Measurements from ENCODE around the gene SNX8. TPM values are rescaled to one million over a fixed set of nuclear protein-coding genes. Genes with fewer than 3 reads are reported as not detected.

Gene SNX8
- total RNA-seq, 4 donors from 2014 or later = 6.4 to 28.1 (median 24.8) TPM

- ATAC-seq (no peak), DNase-seq (no peak)
- no peaks in the 10 kb centered on the region for H3K27me3 ChIP-seq
- intact Hi-C loops (cut with DNase I; ENCODE audit: low total_unique reads) (no loop called here), in situ Hi-C loops (cut with MboI; ENCODE audit: low sequenced_read_pairs in 4 of 4) (loop anchor here in 2 of 4 donors (25.0 kb wide), 2 partner anchors 556 to 631 kb away; partner anchors contain the start of gene ELFN1 (in 1 of the 2))
- no peaks in the 10 kb centered on the region for H3K4me1 ChIP-seq
- no peaks in the 10 kb centered on the region for H3K9me3 ChIP-seq
- no peak overlapping the region for H3K27ac ChIP-seq
- no peak for TF ChIP-seq POLR2A (IDR thresholded peaks at IDR 0.05)
- TF ChIP-seq, protein P1, sequence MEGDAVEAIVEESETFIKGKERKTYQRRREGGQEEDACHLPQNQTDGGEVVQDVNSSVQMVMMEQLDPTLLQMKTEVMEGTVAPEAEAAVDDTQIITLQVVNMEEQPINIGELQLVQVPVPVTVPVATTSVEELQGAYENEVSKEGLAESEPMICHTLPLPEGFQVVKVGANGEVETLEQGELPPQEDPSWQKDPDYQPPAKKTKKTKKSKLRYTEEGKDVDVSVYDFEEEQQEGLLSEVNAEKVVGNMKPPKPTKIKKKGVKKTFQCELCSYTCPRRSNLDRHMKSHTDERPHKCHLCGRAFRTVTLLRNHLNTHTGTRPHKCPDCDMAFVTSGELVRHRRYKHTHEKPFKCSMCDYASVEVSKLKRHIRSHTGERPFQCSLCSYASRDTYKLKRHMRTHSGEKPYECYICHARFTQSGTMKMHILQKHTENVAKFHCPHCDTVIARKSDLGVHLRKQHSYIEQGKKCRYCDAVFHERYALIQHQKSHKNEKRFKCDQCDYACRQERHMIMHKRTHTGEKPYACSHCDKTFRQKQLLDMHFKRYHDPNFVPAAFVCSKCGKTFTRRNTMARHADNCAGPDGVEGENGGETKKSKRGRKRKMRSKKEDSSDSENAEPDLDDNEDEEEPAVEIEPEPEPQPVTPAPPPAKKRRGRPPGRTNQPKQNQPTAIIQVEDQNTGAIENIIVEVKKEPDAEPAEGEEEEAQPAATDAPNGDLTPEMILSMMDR (IDR thresholded peaks at IDR 0.05 in 4 of 5, conservative IDR thresholded peaks at IDR 0.05 in 1 of 5) = no peak
- no peak overlapping the region for H3K4me3 ChIP-seq
- peaks cover 0 to 70% of the 10 kb centered on the region in 2 donors for H3K36me3 ChIP-seq
These were observed 96.4 kb downstream of the SNX8 start for GRCh38 chr7:2217716-2218443.

DNA sequence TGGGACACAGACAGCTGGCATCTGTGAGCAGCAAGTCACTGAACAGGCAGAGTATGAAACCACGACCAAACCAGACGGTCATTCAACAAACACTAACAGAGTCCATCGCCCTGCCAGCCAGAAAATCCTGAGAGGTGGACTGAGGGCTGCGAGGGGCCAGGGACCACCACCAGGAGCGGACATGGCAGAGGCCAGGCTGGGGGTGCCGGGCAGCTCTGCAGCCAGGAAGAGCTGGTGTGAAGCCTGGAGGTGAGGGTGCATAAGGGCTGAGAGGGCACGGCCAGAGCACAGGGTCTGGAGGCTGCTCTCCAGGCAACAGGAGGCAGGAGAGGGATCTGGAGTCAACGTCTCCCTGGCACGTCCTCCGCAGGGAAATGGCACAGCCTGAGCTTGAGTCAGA is 97.0 kb downstream of the SNX8 start:
- intact Hi-C loops (cut with DNase I; ENCODE audit: low total_unique reads) (no loop called here), in situ Hi-C loops (cut with MboI; ENCODE audit: low sequenced_read_pairs in 4 of 4) (loop anchor here in 2 of 4 donors (25.0 kb wide), 2 partner anchors 555 to 630 kb away; partner anchors contain the start of gene ELFN1 (in 1 of the 2))
- no peak for DNase-seq
- Histone ChIP-seq H3K4me3 (no peak overlapping the region), H3K4me1 (no peaks in the 10 kb centered on the region), H3K9me3 (no peaks in the 10 kb centered on the region), H3K36me3 (peaks cover 0 to 74% of the 10 kb centered on the region in 2 donors), H3K27me3 (no peaks in the 10 kb centered on the region), H3K27ac (no peak overlapping the region)
- TF ChIP-seq POLR2A (IDR thresholded peaks at IDR 0.05) = no peak
- TF ChIP-seq, protein P1 (IDR thresholded peaks at IDR 0.05 in 4 of 5, conservative IDR thresholded peaks at IDR 0.05 in 1 of 5) = no peak
- ATAC-seq = no peak

GRCh38 chr7:2215851-2216250 is 98.4 kb downstream of the SNX8 start:
- Histone ChIP-seq H3K27ac (no peak overlapping the region), H3K27me3 (no peaks in the 10 kb centered on the region), H3K9me3 (no peaks in the 10 kb centered on the region), H3K4me3 (no peak overlapping the region), H3K36me3 (peaks cover 0 to 77% of the 10 kb centered on the region in 2 donors), H3K4me1 (no peaks in the 10 kb centered on the region)
- TF ChIP-seq, protein P1 (IDR thresholded peaks at IDR 0.05 in 4 of 5, conservative IDR thresholded peaks at IDR 0.05 in 1 of 5) = no peak
- no peak for TF ChIP-seq POLR2A (IDR thresholded peaks at IDR 0.05)
- in situ Hi-C loops (cut with MboI; ENCODE audit: low sequenced_read_pairs in 4 of 4) = loop anchor here in 2 of 4 donors (25.0 kb wide), 2 partner anchors 554 to 629 kb away; partner anchors contain the start of gene ELFN1 (in 1 of the 2)
- ATAC-seq = no peak
- intact Hi-C loops (cut with DNase I; ENCODE audit: low total_unique reads) = no loop called here
- no peak for DNase-seq

GRCh38 chr7:2214636-2215035 is 99.6 kb downstream of the SNX8 start:
- Histone ChIP-seq H3K36me3 (peaks cover 0 to 82% of the 10 kb centered on the region in 2 donors), H3K4me3 (no peak overlapping the region), H3K4me1 (no peaks in the 10 kb centered on the region), H3K27me3 (no peaks in the 10 kb centered on the region), H3K27ac (no peak overlapping the region), H3K9me3 (no peaks in the 10 kb centered on the region)
- in situ Hi-C loops (cut with MboI; ENCODE audit: low sequenced_read_pairs in 4 of 4) (loop anchor here in 2 of 4 donors (25.0 kb wide), 2 partner anchors 552 to 627 kb away; partner anchors contain the start of gene ELFN1 (in 1 of the 2)), intact Hi-C loops (cut with DNase I; ENCODE audit: low total_unique reads) (no loop called here)
- TF ChIP-seq, protein P1 (IDR thresholded peaks at IDR 0.05 in 4 of 5, conservative IDR thresholded peaks at IDR 0.05 in 1 of 5) = no peak
- TF ChIP-seq POLR2A (IDR thresholded peaks at IDR 0.05) = no peak
- ATAC-seq = no peak
- DNase-seq = no peak
